Measurements from ENCODE around the gene KRTAP1-5.
A peak's percentile ranks its signal among the peaks of the same experiment; 100 is the strongest.
"Not testable (repeated sequence)": the region's sequence is repeated elsewhere in the genome, so short reads cannot be mapped to it uniquely, and the experiment has no call there.

KRTAP1-5 gene

DNA sequence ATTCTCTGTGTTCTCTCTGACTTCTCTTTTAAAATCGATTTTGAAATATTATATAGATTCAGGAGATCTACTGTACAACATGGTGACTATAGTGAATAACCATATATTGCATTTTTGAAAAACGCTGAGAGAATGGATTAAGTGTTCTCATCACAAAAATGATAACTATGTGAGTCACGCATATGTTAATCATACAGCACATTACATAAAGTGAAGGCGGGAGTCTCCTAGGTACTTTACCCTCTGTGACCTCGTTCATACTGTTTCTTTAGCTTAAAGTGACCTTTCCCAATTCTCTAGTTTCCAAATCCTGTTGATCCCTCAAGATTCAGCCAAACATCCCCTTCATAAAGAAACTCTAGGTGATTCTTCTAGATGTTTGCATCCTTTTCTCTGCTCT lies 24.2 kb downstream of the KRTAP1-5 start:
- no peak for DNase-seq

DNA sequence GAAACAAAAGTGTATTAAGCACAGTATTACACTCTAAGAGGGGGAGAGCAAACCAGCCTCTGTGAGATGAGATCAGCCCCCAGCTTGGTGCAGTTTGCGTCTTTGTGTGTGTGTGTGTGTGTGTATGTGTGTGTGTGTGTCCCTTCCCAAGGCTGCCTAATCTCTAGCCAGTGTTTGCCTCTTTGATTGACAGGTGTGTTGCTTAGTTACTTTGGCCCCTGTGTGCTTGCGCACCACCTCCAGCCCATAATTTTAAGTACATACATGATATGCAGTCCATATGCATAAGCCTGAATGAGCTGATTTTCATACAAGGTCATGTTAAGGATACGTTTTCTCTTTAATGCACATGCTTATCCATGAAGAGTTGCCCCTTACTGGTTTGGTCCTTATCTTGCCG lies 25.2 kb downstream of the KRTAP1-5 start:
- DNase-seq = no peak

DNA sequence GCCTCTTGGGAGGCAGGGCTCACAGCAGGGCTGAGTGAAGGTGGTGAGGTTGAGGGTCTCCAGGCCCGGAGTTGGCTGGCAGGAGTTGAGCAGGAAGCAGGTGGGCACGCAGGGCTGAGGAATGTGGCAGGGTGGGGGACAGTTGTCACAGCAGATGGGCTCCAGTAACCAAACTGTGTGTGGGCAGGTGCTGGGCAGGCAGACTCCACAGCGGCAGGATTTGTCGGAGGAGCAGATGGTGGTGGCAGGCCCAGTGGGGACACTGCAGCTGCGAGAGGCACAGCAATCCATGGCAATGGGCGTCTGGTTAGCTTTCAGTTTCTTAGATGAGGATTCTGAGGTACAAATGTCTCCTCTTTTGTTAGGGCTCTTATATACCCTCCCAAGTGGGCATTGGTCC lies 27.4 kb downstream of the KRTAP1-5 start, which contains the start of gene KRTAP3-2:
Gene KRTAP3-2, minus strand, starts transcription at position 344 of the 400 bp plus-strand sequence. Its CDS starts 53 bp downstream, at position 291.
- not testable (repeated sequence) for DNase-seq

DNA sequence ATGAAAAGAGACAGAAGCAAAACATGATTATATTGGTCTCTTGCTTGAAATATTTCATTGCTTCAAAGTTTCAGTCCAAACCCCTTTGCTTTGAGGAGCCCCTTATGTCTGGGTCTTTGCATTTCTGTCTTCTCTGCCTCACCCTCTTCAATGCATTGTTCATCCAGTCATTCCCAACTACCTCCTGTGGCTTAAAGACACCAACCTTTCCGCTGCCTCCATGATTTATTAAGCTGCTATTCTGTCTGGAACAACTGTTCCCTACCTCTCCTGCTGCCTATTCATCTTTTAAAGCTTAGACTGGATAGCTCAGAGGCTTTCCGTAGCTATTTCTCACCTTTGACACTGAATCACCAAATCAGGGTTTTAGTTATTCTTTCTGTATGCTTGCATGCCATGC lies 29.6 kb downstream of the KRTAP1-5 start:
- DNase-seq = no peak

DNA sequence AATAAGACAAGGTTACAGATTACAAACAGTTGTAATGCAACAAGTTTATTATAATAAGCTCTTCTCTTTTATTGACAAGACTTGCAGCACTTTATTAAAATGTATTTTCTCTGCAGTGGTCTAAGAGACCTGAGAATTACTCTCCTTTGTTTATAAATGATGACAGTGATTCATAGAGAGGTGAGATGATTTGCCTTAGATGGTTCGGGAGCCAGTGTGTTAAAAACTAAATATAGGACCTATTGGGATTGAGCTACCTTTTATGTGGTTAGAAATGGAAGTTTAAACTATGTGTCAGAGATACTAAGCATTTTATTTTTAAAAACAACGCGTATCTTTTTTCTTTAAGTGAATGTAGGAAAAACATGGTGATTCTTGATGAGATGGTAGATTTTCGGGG lies 30.2 kb downstream of the KRTAP1-5 start:
- DNase-seq = no peak

DNA sequence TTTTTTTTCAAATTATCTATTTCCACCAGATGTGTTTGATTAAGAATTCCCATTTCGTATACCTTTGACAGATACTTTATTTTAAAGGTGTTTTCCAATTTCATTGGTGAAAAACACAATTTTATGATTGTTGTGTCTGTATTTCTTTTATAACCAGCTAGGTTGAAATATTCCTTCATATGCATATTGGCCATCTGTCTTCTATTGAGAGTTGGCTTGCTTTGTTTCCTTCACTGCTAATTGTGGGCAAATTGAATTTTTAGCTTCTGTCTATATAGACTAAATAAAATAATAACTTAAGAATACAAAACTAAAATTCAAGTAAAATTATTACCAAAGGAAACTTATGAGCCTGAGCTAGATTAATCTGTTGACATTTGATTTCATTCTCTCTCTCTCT lies 31.9 kb downstream of the KRTAP1-5 start:
- no peak for DNase-seq

DNA sequence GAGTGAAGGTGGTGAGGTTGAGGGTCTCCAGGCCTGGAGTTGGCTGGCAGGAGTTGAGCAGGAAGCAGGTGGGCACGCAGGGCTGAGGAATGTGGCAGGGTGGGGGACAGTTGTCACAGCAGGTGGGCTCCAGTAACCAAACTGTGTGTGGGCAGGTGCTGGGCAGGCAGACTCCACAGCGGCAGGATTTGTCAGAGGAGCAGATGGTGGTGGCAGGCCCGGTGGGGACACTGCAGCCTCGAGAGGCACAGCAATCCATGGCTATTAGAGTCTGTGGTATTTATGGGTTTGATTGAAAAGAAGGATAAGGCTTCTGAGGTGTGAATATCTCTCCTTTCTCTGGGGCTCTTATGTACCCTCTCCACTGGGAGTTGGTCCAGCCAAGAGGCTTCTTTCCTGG lies 33.2 kb downstream of the KRTAP1-5 start, which contains the start of gene KRTAP3-3:
Gene KRTAP3-3, minus strand, starts transcription at position 326 of the 400 bp plus-strand sequence. Its CDS starts 67 bp downstream, at position 259.
- peak; percentile 81 to 90 for DNase-seq

DNA sequence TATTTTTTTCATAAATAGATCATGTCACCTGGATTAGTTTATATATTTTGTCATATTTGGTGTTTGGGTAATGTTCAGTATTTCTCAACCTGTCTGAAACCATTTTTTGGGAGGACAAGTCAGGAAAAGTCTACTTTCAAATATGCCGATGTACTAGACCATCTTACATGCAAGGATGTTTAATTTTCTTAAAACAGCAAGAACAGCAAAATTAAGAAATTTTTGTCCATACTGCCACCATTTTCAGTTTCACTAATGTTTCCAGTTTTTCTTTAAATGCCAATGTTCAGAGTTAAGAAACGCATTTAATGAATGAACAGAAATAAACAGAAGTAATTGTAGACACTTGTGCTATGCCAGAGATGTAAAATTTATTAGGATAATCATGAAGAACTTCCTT lies 33.9 kb downstream of the KRTAP1-5 start:
- DNase-seq = no peak

DNA sequence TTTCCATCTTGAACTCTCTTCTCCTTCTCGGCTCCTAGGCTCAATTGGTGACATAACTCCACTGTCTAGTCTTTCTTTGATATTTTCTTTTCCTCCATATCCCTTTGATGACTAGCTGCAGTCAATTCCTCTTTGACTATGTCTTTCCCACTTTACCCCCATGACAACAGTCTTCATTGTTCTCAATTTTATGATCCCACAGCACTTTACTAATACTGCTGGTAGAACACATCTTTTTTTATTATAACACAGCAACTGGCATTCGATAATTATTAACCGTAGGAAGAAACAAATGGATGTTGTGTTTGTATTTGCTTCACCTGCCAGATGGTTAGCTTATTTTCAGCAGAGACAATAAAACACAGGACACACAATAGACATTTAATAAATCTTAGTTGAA lies 34.3 kb downstream of the KRTAP1-5 start:
- DNase-seq = no peak

DNA sequence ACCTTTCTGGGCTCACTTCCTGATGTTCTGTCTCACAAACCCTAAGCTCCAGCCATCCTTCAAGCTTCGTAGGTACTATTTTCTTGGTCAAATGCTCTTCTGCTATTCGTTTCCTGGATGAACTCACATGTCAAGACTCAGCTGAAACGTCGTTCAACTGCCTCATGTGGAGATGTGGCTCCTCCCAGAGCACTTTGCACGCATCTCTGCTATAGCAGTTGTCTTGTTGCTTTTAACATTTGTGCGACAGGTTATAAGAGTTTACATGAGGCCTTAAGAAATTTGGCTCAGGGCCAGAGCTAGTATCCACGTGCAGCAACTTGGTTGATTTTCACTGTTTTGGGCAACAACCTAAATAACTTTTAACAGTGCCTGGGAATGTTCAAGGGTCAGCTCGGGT lies 40.1 kb downstream of the KRTAP1-5 start:
- no peak for DNase-seq

DNA sequence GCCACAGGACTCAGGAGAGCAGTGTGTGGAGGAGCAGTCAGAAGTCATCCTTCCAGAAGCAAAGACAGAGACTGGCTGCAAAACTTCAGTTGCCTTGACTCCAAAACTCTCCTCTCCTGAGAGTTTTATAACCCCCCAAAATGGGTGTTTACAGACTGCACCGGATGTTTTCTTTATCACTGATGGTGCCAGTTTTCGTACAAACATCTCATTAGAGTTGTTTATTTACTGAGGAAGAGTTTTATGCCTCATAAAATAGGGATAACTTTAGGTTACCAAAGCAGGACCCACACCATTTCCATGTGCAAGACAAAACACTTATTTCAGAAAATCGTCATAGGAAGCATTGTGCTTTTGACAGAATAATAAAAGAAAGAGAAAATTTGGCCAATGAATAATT lies 42.8 kb downstream of the KRTAP1-5 start, which contains the start of gene KRT40:
Gene KRT40, minus strand, starts transcription at position 101 of the 400 bp plus-strand sequence. Its CDS starts 53 bp downstream, at position 48.
- DNase-seq = no peak

DNA sequence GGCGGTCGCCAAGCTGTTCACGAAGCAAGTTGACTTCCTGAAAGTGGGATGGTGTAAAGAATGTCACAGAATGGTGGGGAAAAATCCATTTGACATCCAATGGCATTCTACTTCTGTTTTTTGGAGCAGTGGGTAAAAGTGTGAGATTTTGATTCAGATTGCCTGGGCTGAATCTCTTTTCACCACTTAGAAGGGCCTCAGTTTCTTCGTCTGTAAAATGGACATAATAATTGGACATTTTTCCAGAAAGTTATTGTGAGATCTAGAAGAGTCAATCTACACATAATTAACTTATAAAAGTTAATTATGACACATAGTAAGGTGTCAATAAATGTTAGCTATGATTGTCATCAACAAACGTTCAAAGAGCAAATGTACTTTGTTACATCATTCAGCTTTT lies 45.9 kb downstream of the KRTAP1-5 start:
- DNase-seq = no peak

DNA sequence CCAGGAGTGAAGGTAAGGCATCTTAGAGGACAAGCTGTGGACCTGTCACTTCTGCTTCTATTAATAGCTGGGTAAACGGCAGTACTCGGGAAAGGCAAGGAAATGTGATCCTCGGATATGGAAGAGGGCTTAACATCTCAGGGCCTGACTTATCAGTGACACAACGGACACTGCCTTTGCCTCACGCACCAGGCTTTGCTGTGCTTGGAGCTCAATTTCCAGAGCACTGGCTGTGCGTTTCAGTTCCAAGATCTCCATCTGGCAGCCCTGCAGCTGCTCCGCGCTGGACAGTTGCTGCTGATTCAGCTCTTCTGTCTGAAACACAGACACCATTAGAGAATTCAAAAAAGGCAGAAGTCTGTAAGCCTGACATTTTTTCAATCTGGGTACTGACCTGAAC lies 46.4 kb downstream of the KRTAP1-5 start:
- no peak for DNase-seq

DNA sequence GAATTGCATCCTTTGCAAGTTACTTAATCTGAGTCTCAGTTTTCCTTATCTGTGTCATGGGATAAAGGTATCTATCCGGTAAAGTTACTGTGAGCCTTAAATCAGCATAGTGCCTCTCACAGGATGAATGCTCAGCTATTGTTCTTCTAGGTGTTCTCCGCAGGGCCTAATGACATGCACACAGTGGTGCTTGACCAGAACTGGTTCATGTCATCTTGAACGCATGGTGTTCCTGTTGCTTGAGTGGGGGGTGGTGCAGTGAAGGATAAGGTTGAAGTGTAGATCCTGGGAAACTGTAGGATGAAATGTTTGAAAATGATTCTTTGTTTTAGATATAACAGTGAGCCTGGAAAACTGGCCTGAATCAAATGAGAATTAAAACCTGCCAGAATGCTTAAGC lies 46.9 kb downstream of the KRTAP1-5 start:
- DNase-seq = no peak

DNA sequence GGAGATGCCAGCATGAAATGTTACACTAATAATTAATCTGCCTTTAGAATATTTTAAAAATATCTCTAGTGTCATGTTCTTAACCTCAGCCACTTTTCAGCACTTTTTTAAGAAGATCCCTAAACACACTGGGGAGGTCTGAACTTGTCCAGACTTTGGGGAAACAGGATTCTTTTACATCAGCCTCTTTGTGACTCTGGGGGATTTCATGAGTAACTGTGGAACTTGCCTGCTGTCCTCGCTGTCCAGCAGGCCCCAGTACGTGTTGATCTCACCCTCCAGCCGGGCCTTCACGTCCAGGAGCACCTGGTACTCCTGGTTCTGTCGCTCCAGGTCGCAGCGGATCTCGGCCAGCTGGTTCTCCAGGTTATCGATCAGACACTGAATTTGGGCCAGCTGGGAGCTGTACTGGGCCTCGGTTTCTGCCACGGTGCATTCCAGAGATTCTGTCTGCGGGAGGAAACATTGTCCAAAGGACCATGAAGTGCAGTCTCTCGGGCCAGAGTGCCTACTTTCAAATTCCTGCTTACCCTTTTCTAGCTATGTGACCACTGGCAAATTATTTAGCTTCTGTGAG lies 48.3 kb downstream of the KRTAP1-5 start:
- DNase-seq = no peak

All from NCI-H1930 (cell line).